ENCODE data around the gene ZBTB40. TPM values are rescaled to one million over a fixed set of nuclear protein-coding genes. Genes with fewer than 3 reads are reported as not detected.

The ZBTB40 gene
- polyA plus RNA-seq, 2 of the 4 experiments (the other 2 are of a cell fraction), result 6.2 to 7.0 TPM

GRCh38 chr1:22507587-22507986, 55.9 kb downstream of the ZBTB40 start:
- ATAC-seq (no peak), FAIRE-seq (no peak), DNase-seq (ENCODE audit: low read depth in 1 of 2, low spot score in 1 of 2) (no peak)
- H3K4me3 ChIP-seq, result no peak overlapping the region
- H3K4me1 ChIP-seq, result no peaks in the 10 kb centered on the region
- no peaks in the 10 kb centered on the region for H3K9me3 ChIP-seq
- CTCF ChIA-PET, result interaction anchor here (1.0 kb wide), 1 partner anchor 8 kb away, joined by 3 read pairs; no protein-coding TSS in a partner anchor
- POLR2A ChIA-PET, result no interaction called here
- no peak overlapping the region for H3K27ac ChIP-seq
- 99% methylated on average over 10 of the region's 10 CpGs for WGBS (ENCODE audit: missing lambda C conversion rate)
- H3K4me2 ChIP-seq, result no peak overlapping the region
- TF ChIP-seq ZNF302 (CRISPR knock-in tag; IDR thresholded peaks at IDR 0.05) (no peak), ATOH8 (CRISPR knock-in tag; IDR thresholded peaks at IDR 0.05; ENCODE audit: low read depth) (no peak), HOXB13 (CRISPR knock-in tag; IDR thresholded peaks at IDR 0.05; ENCODE audit: low read depth) (no peak), HDAC2 (IDR thresholded peaks at IDR 0.05) (no peak)
- TF ChIP-seq, protein P1, sequence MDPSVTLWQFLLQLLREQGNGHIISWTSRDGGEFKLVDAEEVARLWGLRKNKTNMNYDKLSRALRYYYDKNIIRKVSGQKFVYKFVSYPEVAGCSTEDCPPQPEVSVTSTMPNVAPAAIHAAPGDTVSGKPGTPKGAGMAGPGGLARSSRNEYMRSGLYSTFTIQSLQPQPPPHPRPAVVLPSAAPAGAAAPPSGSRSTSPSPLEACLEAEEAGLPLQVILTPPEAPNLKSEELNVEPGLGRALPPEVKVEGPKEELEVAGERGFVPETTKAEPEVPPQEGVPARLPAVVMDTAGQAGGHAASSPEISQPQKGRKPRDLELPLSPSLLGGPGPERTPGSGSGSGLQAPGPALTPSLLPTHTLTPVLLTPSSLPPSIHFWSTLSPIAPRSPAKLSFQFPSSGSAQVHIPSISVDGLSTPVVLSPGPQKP (IDR thresholded peaks at IDR 0.05; ENCODE audit: low read depth, low read length), result no peak

DNA sequence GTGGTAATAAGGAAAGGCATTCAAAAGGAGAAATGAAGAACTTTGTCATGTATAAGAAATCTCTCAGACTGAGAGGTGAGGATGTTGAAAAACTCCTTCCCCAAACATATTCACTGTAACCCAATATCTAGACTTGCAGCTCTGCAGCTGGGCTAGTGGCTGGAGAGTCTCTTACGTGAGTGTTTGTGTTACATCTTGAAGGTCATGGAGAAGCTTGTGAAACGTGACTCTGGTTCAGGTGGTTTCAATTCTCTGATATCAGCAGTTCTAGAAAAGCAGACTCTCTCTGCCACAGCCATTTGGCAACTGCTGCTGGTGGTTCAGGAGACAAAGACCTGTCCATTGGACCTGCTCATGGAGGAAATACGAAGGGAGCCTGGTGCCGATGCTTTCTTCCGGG, 56.7 kb downstream of the ZBTB40 start:
- Histone ChIP-seq H3K9me3 (no peaks in the 10 kb centered on the region), H3K4me2 (no peak overlapping the region), H3K27ac (no peak overlapping the region), H3K4me1 (no peaks in the 10 kb centered on the region), H3K4me3 (no peak overlapping the region)
- CTCF ChIA-PET, result interaction anchor here (0.5 to 1.6 kb wide), 3 partner anchors 9 to 163 kb away, joined by 3 to 4 read pairs (median 3); no protein-coding TSS in a partner anchor
- WGBS (ENCODE audit: missing lambda C conversion rate), result 87% methylated on average over 5 of the region's 5 CpGs
- DNase-seq (ENCODE audit: low read depth in 1 of 2, low spot score in 1 of 2) (no peak), ATAC-seq (no peak), FAIRE-seq (no peak)
- TF ChIP-seq ATOH8 (CRISPR knock-in tag; IDR thresholded peaks at IDR 0.05; ENCODE audit: low read depth), result no peak
- no peak for TF ChIP-seq TFCP2L1 (CRISPR knock-in tag; IDR thresholded peaks at IDR 0.05)
- no peak for TF ChIP-seq FOXS1 (CRISPR knock-in tag; IDR thresholded peaks at IDR 0.05)
- TF ChIP-seq BHLHE40 (IDR thresholded peaks at IDR 0.05; ENCODE audit: low read depth, low read length), result no peak
- no peak for TF ChIP-seq HEYL (CRISPR knock-in tag; IDR thresholded peaks at IDR 0.05)
- no peak for TF ChIP-seq ZSCAN20 (CRISPR knock-in tag; IDR thresholded peaks at IDR 0.05)
- no peak for TF ChIP-seq USF2 (IDR thresholded peaks at IDR 0.05)
- no peak for TF ChIP-seq POLR2AphosphoS2 (conservative IDR thresholded peaks at IDR 0.05; ENCODE audit: low read length)
- TF ChIP-seq CEBPB (IDR thresholded peaks at IDR 0.05), result no peak
- TF ChIP-seq, protein P2, sequence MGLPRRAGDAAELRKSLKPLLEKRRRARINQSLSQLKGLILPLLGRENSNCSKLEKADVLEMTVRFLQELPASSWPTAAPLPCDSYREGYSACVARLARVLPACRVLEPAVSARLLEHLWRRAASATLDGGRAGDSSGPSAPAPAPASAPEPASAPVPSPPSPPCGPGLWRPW (IDR thresholded peaks at IDR 0.05), result no peak
- no peak for TF ChIP-seq NR3C1 (IDR thresholded peaks at IDR 0.05)
- no peak for TF ChIP-seq HDAC2 (IDR thresholded peaks at IDR 0.05)
- TF ChIP-seq FOSB (CRISPR knock-in tag; IDR thresholded peaks at IDR 0.05), result no peak
- TF ChIP-seq, protein P3, sequence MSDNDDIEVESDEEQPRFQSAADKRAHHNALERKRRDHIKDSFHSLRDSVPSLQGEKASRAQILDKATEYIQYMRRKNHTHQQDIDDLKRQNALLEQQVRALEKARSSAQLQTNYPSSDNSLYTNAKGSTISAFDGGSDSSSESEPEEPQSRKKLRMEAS (IDR thresholded peaks at IDR 0.05), result no peak
- TF ChIP-seq BCL3 (IDR thresholded peaks at IDR 0.05), result no peak
- TF ChIP-seq PHF8 (IDR thresholded peaks at IDR 0.05; ENCODE audit: borderline replicate concordance, low read depth), result no peak
- TF ChIP-seq ZFP36 (IDR thresholded peaks at IDR 0.05; ENCODE audit: borderline replicate concordance, partially characterized antibody), result no peak
- no peak for TF ChIP-seq EHF (CRISPR knock-in tag; IDR thresholded peaks at IDR 0.05)
- TF ChIP-seq, protein P4, sequence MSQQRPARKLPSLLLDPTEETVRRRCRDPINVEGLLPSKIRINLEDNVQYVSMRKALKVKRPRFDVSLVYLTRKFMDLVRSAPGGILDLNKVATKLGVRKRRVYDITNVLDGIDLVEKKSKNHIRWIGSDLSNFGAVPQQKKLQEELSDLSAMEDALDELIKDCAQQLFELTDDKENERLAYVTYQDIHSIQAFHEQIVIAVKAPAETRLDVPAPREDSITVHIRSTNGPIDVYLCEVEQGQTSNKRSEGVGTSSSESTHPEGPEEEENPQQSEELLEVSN (IDR thresholded peaks at IDR 0.05; ENCODE audit: borderline replicate concordance, low read depth), result no peak
- POLR2A ChIA-PET, result no interaction called here
